ENCODE measurements around the gene ATP1B1.

- no peak for TF ChIP-seq CTCF (conservative IDR thresholded peaks at IDR 0.05; ENCODE audit: low read depth, low read length)
- TF ChIP-seq EZH2 (IDR thresholded peaks at IDR 0.05; ENCODE audit: borderline replicate concordance, low read depth, low read length, poor library complexity, severe bottlenecking): no peak
Observed at GRCh38 chr1:169151338-169151837, 44.9 kb downstream of the ATP1B1 start.

Data from A673 (cell line).